ENCODE data around the gene CAMTA1. TPM values are rescaled to one million over a fixed set of nuclear protein-coding genes. Genes with fewer than 3 reads are reported as not detected.

Gene CAMTA1
- total and polyA plus RNA-seq, 9 of the 15 experiments (the other 6 are each of a cell fraction or from before 2014, with no cell fraction given) = 43.9 to 161 (median 65.9) TPM

DNA sequence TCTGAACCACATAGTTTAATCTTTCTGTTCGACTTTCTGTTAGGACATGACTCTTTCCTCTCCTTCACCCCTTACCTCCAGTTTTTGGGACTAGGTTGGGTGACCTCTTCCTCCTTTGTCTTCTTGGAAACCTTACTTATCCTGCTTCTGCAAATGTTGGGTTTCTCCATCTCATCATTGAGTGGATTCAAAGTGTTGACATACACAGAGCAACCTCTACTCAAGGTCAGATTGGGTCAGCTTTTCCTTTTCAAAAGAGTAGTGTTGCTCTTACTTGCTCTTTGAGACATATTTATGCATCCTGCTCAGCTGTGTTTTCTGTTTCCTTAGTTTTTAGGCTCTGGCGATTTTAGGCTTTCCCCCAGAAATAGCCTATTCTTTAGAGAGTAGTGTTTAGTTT, 3.7 kb downstream of the CAMTA1 start (continued):
- no peak for TF ChIP-seq ZKSCAN8 (CRISPR knock-in tag; IDR thresholded peaks at IDR 0.05)
- TF ChIP-seq XRCC3 (IDR thresholded peaks at IDR 0.05) = no peak
- no peak for TF ChIP-seq PYGO2 (tag; IDR thresholded peaks at IDR 0.05)
- no peak for TF ChIP-seq ATF7 (IDR thresholded peaks at IDR 0.05)
- TF ChIP-seq, protein P1, sequence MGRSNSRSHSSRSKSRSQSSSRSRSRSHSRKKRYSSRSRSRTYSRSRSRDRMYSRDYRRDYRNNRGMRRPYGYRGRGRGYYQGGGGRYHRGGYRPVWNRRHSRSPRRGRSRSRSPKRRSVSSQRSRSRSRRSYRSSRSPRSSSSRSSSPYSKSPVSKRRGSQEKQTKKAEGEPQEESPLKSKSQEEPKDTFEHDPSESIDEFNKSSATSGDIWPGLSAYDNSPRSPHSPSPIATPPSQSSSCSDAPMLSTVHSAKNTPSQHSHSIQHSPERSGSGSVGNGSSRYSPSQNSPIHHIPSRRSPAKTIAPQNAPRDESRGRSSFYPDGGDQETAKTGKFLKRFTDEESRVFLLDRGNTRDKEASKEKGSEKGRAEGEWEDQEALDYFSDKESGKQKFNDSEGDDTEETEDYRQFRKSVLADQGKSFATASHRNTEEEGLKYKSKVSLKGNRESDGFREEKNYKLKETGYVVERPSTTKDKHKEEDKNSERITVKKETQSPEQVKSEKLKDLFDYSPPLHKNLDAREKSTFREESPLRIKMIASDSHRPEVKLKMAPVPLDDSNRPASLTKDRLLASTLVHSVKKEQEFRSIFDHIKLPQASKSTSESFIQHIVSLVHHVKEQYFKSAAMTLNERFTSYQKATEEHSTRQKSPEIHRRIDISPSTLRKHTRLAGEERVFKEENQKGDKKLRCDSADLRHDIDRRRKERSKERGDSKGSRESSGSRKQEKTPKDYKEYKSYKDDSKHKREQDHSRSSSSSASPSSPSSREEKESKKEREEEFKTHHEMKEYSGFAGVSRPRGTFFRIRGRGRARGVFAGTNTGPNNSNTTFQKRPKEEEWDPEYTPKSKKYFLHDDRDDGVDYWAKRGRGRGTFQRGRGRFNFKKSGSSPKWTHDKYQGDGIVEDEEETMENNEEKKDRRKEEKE (IDR thresholded peaks at IDR 0.05; ENCODE audit: borderline replicate concordance in 1 of 2, control insufficient read depth in 1 of 2, low read depth in 2 of 2, low read length in 1 of 2) = no peak
- TF ChIP-seq, protein P2, sequence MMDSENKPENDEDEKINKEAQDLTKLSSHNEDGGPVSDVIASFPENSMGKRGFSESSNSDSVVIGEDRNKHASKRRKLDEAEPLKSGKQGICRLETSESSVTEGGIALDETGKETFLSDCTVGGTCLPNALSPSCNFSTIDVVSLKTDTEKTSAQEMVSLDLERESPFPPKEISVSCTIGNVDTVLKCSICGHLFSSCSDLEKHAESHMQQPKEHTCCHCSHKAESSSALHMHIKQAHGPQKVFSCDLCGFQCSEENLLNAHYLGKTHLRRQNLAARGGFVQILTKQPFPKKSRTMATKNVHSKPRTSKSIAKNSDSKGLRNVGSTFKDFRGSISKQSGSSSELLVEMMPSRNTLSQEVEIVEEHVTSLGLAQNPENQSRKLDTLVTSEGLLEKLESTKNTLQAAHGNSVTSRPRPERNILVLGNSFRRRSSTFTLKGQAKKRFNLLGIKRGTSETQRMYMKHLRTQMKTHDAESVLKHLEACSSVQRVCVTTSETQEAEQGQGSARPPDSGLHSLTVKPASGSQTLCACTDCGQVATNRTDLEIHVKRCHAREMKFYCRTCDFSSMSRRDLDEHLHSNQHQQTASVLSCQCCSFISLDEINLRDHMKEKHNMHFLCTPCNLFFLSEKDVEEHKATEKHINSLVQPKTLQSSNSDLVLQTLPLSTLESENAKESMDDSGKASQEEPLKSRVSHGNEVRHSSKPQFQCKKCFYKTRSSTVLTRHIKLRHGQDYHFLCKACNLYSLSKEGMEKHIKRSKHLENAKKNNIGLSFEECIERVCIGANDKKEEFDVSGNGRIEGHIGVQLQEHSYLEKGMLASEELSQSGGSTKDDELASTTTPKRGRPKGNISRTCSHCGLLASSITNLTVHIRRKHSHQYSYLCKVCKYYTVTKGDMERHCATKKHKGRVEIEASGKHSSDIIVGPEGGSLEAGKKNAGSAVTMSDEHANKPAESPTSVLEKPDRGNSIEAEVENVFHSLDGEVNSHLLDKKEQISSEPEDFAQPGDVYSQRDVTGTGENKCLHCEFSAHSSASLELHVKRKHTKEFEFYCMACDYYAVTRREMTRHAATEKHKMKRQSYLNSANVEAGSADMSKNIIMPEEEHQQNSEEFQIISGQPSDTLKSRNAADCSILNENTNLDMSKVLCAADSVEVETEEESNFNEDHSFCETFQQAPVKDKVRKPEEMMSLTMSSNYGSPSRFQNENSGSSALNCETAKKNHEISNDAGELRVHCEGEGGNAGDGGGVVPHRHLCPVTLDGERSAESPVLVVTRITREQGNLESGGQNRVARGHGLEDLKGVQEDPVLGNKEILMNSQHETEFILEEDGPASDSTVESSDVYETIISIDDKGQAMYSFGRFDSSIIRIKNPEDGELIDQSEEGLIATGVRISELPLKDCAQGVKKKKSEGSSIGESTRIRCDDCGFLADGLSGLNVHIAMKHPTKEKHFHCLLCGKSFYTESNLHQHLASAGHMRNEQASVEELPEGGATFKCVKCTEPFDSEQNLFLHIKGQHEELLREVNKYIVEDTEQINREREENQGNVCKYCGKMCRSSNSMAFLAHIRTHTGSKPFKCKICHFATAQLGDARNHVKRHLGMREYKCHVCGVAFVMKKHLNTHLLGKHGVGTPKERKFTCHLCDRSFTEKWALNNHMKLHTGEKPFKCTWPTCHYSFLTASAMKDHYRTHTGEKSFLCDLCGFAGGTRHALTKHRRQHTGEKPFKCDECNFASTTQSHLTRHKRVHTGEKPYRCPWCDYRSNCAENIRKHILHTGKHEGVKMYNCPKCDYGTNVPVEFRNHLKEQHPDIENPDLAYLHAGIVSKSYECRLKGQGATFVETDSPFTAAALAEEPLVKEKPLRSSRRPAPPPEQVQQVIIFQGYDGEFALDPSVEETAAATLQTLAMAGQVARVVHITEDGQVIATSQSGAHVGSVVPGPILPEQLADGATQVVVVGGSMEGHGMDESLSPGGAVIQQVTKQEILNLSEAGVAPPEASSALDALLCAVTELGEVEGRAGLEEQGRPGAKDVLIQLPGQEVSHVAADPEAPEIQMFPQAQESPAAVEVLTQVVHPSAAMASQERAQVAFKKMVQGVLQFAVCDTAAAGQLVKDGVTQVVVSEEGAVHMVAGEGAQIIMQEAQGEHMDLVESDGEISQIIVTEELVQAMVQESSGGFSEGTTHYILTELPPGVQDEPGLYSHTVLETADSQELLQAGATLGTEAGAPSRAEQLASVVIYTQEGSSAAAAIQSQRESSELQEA (IDR thresholded peaks at IDR 0.05; ENCODE audit: low read depth) = no peak
- TF ChIP-seq, protein P3, sequence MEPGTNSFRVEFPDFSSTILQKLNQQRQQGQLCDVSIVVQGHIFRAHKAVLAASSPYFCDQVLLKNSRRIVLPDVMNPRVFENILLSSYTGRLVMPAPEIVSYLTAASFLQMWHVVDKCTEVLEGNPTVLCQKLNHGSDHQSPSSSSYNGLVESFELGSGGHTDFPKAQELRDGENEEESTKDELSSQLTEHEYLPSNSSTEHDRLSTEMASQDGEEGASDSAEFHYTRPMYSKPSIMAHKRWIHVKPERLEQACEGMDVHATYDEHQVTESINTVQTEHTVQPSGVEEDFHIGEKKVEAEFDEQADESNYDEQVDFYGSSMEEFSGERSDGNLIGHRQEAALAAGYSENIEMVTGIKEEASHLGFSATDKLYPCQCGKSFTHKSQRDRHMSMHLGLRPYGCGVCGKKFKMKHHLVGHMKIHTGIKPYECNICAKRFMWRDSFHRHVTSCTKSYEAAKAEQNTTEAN (CRISPR knock-in tag; IDR thresholded peaks at IDR 0.05) = no peak
- TF ChIP-seq ZNF436 (CRISPR knock-in tag; IDR thresholded peaks at IDR 0.05) = no peak
- no peak for TF ChIP-seq CAMTA2 (CRISPR knock-in tag; conservative IDR thresholded peaks at IDR 0.05)
- no peak for TF ChIP-seq CEBPB (tag; IDR thresholded peaks at IDR 0.05)
